HEK293 (cell line): Measurements from ENCODE around the gene CHAC1.

ENCODE experiments used
- GLIS2 ChIP-seq: fragments of 450-650 bp; formaldehyde crosslinking; IDR thresholded peaks from 2 replicates; pipeline ENCODE4 v1.5.1; 2016; ENCODE audit warnings: missing biosample characterization, missing genetic modification characterization
- OSR2 ChIP-seq: fragments of 450-650 bp; formaldehyde crosslinking; IDR thresholded peaks from 2 replicates; pipeline ENCODE4 v1.5.1; 2016; ENCODE audit warnings: missing biosample characterization, missing genetic modification characterization
- PRDM10 ChIP-seq: fragments of 450-650 bp; formaldehyde crosslinking; IDR thresholded peaks from 2 replicates; pipeline ENCODE4 v1.5.1; 2016; ENCODE audit warnings: missing biosample characterization, missing genetic modification characterization
- PRDM2 ChIP-seq: fragments of 450-650 bp; formaldehyde crosslinking; IDR thresholded peaks from 2 replicates; pipeline ENCODE4 v1.5.1; 2016; ENCODE audit warnings: missing biosample characterization, missing genetic modification characterization, borderline replicate concordance
- SALL2 ChIP-seq: fragments of 450-650 bp; formaldehyde crosslinking; IDR thresholded peaks from 2 replicates; pipeline ENCODE4 v1.5.0; 2017; ENCODE audit warnings: missing biosample characterization, mild to moderate bottlenecking, missing genetic modification characterization, borderline replicate concordance
- TSHZ1 ChIP-seq: fragments of 450-650 bp; formaldehyde crosslinking; IDR thresholded peaks from 2 replicates; pipeline ENCODE4 v1.5.1; 2016; ENCODE audit warnings: missing biosample characterization, missing genetic modification characterization, borderline replicate concordance
- ZBTB20 ChIP-seq: fragments of 450-650 bp; formaldehyde crosslinking; IDR thresholded peaks from 2 replicates; pipeline ENCODE4 v1.5.1; 2016; ENCODE audit warnings: missing biosample characterization, missing genetic modification characterization
- ZBTB7A ChIP-seq: fragments of 450-650 bp; formaldehyde crosslinking; IDR thresholded peaks from 2 replicates; pipeline ENCODE4 v1.5.1; 2016; ENCODE audit warnings: low read depth, missing biosample characterization, missing genetic modification characterization
- ZNF133 ChIP-seq: fragments of 450-650 bp; formaldehyde crosslinking; IDR thresholded peaks from 2 replicates; pipeline ENCODE4 v1.5.1; 2016; ENCODE audit warnings: missing biosample characterization, missing genetic modification characterization
- ZNF266 ChIP-seq: fragments of 450-650 bp; formaldehyde crosslinking; IDR thresholded peaks from 2 replicates; pipeline ENCODE4 v1.5.1; 2016; ENCODE audit warnings: missing biosample characterization, missing genetic modification characterization, low read depth
- ZNF335 ChIP-seq: fragments of 450-650 bp; formaldehyde crosslinking; conservative IDR thresholded peaks from 2 replicates; pipeline ENCODE4 v1.5.1; 2016; ENCODE audit warnings: missing biosample characterization, missing genetic modification characterization
- ZNF366 ChIP-seq: fragments of 450-650 bp; formaldehyde crosslinking; conservative IDR thresholded peaks from 2 replicates; pipeline ENCODE4 v1.5.1; 2016; ENCODE audit warnings: missing biosample characterization, missing genetic modification characterization
- ZNF449 ChIP-seq: fragments of 450-650 bp; formaldehyde crosslinking; IDR thresholded peaks from 2 replicates; pipeline ENCODE4 v1.5.1; 2017; ENCODE audit warnings: missing biosample characterization, mild to moderate bottlenecking, missing genetic modification characterization, moderate library complexity
- ZNF530 ChIP-seq: fragments of 450-650 bp; formaldehyde crosslinking; IDR thresholded peaks from 2 replicates; pipeline ENCODE4 v1.5.1; 2016; ENCODE audit warnings: low read depth, missing biosample characterization, missing genetic modification characterization
- ZSCAN30 ChIP-seq: fragments of 450-650 bp; IDR thresholded peaks from 2 replicates; pipeline ENCODE4 v1.5.1; 2018; ENCODE audit warnings: missing biosample characterization, mild to moderate bottlenecking, missing genetic modification characterization, moderate library complexity
- ZXDB ChIP-seq: fragments of 450-650 bp; formaldehyde crosslinking; IDR thresholded peaks from 2 replicates; pipeline ENCODE4 v1.5.1; 2016; ENCODE audit warnings: missing biosample characterization, missing genetic modification characterization
- TF ChIP-seq, protein P1 (sequence below): fragments of 450-650 bp; formaldehyde crosslinking; IDR thresholded peaks from 2 replicates; pipeline ENCODE4 v1.5.1; 2016; ENCODE audit warnings: missing biosample characterization, missing genetic modification characterization
- TF ChIP-seq, protein P2 (sequence below): fragments of 450-650 bp; formaldehyde crosslinking; IDR thresholded peaks from 2 replicates; pipeline ENCODE4 v1.5.1; 2016; ENCODE audit warnings: missing biosample characterization, missing genetic modification characterization

Gene CHAC1

GRCh38 chr15:40930430-40931299 is 22.6 kb upstream of the CHAC1 start (continued):
- TF ChIP-seq ZNF449 (tag by site-specific recombination), result peak; percentile 54; the same call in 1 of the 2 replicates
- peak; percentile 21; the same call in 1 of the 2 replicates for TF ChIP-seq OSR2
- no peak; the same call in 1 of the 2 replicates for TF ChIP-seq PRDM2 (tag by site-specific recombination)
- TF ChIP-seq ZNF133 (tag by site-specific recombination), result no peak
- TF ChIP-seq GLIS2 (tag by site-specific recombination), result peak; percentile 81
- TF ChIP-seq SALL2, result no peak
- TF ChIP-seq ZXDB (tag by site-specific recombination), result 0 out of 2 replicates have a peak, but pooled peaks have one; percentile 50
- TF ChIP-seq, protein P1, sequence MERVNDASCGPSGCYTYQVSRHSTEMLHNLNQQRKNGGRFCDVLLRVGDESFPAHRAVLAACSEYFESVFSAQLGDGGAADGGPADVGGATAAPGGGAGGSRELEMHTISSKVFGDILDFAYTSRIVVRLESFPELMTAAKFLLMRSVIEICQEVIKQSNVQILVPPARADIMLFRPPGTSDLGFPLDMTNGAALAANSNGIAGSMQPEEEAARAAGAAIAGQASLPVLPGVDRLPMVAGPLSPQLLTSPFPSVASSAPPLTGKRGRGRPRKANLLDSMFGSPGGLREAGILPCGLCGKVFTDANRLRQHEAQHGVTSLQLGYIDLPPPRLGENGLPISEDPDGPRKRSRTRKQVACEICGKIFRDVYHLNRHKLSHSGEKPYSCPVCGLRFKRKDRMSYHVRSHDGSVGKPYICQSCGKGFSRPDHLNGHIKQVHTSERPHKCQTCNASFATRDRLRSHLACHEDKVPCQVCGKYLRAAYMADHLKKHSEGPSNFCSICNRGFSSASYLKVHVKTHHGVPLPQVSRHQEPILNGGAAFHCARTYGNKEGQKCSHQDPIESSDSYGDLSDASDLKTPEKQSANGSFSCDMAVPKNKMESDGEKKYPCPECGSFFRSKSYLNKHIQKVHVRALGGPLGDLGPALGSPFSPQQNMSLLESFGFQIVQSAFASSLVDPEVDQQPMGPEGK (tag by site-specific recombination), result peak; percentile 90
- TF ChIP-seq, protein P2, sequence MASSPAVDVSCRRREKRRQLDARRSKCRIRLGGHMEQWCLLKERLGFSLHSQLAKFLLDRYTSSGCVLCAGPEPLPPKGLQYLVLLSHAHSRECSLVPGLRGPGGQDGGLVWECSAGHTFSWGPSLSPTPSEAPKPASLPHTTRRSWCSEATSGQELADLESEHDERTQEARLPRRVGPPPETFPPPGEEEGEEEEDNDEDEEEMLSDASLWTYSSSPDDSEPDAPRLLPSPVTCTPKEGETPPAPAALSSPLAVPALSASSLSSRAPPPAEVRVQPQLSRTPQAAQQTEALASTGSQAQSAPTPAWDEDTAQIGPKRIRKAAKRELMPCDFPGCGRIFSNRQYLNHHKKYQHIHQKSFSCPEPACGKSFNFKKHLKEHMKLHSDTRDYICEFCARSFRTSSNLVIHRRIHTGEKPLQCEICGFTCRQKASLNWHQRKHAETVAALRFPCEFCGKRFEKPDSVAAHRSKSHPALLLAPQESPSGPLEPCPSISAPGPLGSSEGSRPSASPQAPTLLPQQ (tag by site-specific recombination), result peak; percentile 73
- TF ChIP-seq ZNF530 (tag by site-specific recombination), result no peak
- peak; percentile 68; the same call in 1 of the 2 replicates for TF ChIP-seq ZBTB7A
- TF ChIP-seq PRDM10, result peak; percentile 75
- TF ChIP-seq TSHZ1, result 0 out of 2 replicates have a peak, but pooled peaks have one; percentile 16
- TF ChIP-seq ZSCAN30 (tag by site-specific recombination), result no peak
- no peak for TF ChIP-seq ZNF366
- no peak for TF ChIP-seq ZNF266
- peak; percentile 23; the same call in 1 of the 2 replicates for TF ChIP-seq ZBTB20 (tag by site-specific recombination)
- peak; percentile 62 for TF ChIP-seq ZNF335 (tag by site-specific recombination)
